GM12874 (cell line): ENCODE data around the gene WIPF2.

Experiments used
- TF ChIP-seq, protein P1 (sequence below): IDR thresholded peaks from 2 replicates; pipeline ENCODE4 v1.5.1; 2011; ENCODE audit warnings: low read depth, mild to moderate bottlenecking, control low read depth, low read length, moderate library complexity; ENCODE audit not compliant: insufficient read depth

WIPF2 gene

GRCh38 chr17:40266882-40267281, 47.8 kb downstream of the WIPF2 start:
- TF ChIP-seq, protein P1, sequence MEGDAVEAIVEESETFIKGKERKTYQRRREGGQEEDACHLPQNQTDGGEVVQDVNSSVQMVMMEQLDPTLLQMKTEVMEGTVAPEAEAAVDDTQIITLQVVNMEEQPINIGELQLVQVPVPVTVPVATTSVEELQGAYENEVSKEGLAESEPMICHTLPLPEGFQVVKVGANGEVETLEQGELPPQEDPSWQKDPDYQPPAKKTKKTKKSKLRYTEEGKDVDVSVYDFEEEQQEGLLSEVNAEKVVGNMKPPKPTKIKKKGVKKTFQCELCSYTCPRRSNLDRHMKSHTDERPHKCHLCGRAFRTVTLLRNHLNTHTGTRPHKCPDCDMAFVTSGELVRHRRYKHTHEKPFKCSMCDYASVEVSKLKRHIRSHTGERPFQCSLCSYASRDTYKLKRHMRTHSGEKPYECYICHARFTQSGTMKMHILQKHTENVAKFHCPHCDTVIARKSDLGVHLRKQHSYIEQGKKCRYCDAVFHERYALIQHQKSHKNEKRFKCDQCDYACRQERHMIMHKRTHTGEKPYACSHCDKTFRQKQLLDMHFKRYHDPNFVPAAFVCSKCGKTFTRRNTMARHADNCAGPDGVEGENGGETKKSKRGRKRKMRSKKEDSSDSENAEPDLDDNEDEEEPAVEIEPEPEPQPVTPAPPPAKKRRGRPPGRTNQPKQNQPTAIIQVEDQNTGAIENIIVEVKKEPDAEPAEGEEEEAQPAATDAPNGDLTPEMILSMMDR = no peak

- TF ChIP-seq, protein P1 = no peak
These were observed 49.1 kb downstream of the WIPF2 start for GRCh38 chr17:40268141-40268712.

GRCh38 chr17:40278414-40278813, 59.3 kb downstream of the WIPF2 start:
- TF ChIP-seq, protein P1 = no peak

GRCh38 chr17:40279402-40279801, 60.3 kb downstream of the WIPF2 start:
- TF ChIP-seq, protein P1 = no peak

DNA sequence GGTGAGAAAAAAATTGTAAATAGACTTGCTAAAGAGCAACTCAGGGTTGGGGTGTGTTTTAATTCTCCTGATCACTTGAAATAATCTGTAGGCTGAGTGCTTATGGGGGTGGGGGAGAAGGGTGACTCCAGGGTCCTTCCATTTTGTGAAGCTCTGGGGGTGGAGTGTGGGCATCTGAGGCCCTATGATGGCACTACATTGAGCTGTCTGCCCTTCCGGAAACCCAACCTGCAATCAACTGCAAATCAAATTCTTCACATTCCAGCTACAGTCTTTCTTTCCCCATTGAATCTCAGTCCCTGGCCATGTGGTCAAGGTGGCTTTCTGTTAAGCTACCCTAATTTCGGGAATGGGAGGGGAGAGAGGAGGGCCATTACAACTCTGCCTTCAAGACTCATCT, 62.6 kb downstream of the WIPF2 start:
- TF ChIP-seq, protein P1 = no peak

GRCh38 chr17:40283662-40284061, 64.6 kb downstream of the WIPF2 start:
- TF ChIP-seq, protein P1 = no peak

DNA sequence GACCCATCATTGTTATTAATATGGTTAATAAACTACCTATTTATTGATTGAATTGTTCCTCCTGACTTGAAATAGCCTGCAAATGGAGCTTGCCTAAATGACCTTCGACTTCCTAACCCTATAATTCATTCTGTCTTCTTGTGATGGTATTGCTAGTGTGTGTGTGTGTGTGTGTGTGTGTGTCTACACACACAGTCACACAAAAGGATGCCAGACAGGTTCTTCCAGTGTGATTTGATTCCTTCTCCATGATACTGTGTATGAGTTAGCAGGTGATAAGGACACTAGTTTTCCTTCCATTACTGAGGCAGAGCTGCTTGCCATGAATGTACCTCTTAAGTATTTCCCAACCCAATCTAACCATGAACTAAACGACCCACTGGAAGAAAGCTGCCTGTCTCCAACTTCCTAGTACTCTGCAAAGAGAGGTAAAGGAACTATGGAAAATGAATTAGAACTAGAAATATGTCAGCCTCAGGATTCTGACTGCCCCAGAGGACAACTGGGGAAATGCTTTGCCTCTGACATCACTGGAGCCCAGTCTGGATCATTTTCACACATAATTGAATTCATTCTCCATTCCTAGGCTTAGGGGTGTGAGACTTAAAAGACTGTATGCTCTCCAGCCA, 65.1 kb downstream of the WIPF2 start:
- TF ChIP-seq, protein P1 = no peak
